HCT116 (cell line): ENCODE data around the gene PCSK9. TPM values are rescaled to one million over a fixed set of nuclear protein-coding genes. Genes with fewer than 3 reads are reported as not detected.

Experiments used
- ATAC-seq: fragments of 200-7000 bp; cut with Tn5 transposase; 2 replicates; pipeline ENCODE4 v1.9.1; 2020; ENCODE audit warnings: mild to moderate bottlenecking, moderate library complexity
- BruUV-seq: library from RNA; stranded (reverse); fragments of 400-500 nt; replicated peaks from 2 replicates; lab custom pipeline; 2021; lab: Mats Ljungman, UMichigan
- CTCF ChIA-PET: fragments of 300-600 bp; sonication (Branson Sonifier 250); formaldehyde crosslinking; loops from one replicate; lab custom pipeline; 2021; ENCODE audit warnings: antibody characterized with exemption; lab: Charles Lee
- POLR2A ChIA-PET: fragments of 300-600, 350-600 bp; sonication (Branson Sonifier 250); formaldehyde crosslinking; loops from one replicate; lab custom pipeline; 2021; ENCODE audit warnings: antibody characterized with exemption; lab: Charles Lee
- RAD21 ChIA-PET, 2 experiments: fragments of 300-600 bp; sonication (Branson Sonifier 250); formaldehyde crosslinking; loops; one replicate each; lab custom pipeline; 2023; ENCODE audit warnings: low total read pairs in 2 of 2; ENCODE audit not compliant: uncharacterized antibody in 2 of 2, unreplicated experiment in 2 of 2, low non-redundant PET in 1 of 2; lab: Charles Lee
- DNase-seq: peaks from one replicate; pipeline ENCODE4 v3.0.0-alpha.2; 2010; ENCODE audit warnings: low read depth, low spot score
- H2AFZ ChIP-seq: fragments of 200-600 bp; shearing (Covaris generic), sonication (generic); 2 replicates; pipeline ENCODE4 v1.6.1; 2017; ENCODE audit warnings: low read depth, mixed run types, mixed read lengths, antibody characterized with exemption, low read length; ENCODE audit not compliant: poor library complexity, severe bottlenecking
- H3K27ac ChIP-seq: 2 replicates; pipeline ENCODE4 v1.5.1; 2012; ENCODE audit warnings: low read depth, low read length
- H3K27me3 ChIP-seq: fragments of 200-600 bp; sonication (generic); 2 replicates; pipeline ENCODE4 v1.6.1; 2016; ENCODE audit warnings: mixed run types, low read length, mixed read lengths; ENCODE audit not compliant: insufficient read depth
- H3K36me3 ChIP-seq, 2 experiments: fragments of 200-500 bp in 1 of 2; fragments of 200-600 bp in 1 of 2; sonication (Bioruptor generic) in 1 of 2; sonication (generic) in 1 of 2; 2 replicates each; pipeline versions ENCODE4 v1.5.1 to v1.6.1; 2014 to 2016; ENCODE audit warnings: low read length in 2 of 2, inconsistent platforms in 1 of 2, mixed read lengths in 1 of 2, mixed run types in 1 of 2; ENCODE audit not compliant: insufficient read depth in 2 of 2, control insufficient read depth in 1 of 2
- H3K4me1 ChIP-seq, 2 experiments: fragments of 200-600 bp in 1 of 2; sonication (generic) in 1 of 2; 2 replicates each; pipeline versions ENCODE4 v1.5.1 to v1.6.1; 2012 to 2017; ENCODE audit warnings: low read length in 2 of 2, inconsistent platforms in 1 of 2, mild to moderate bottlenecking in 1 of 2, mixed read lengths in 1 of 2, mixed run types in 1 of 2, moderate library complexity in 1 of 2; ENCODE audit not compliant: insufficient read depth in 2 of 2, control insufficient read depth in 1 of 2
- H3K4me2 ChIP-seq: fragments of 200-600 bp; sonication (generic); 2 replicates; pipeline ENCODE4 v1.6.1; 2017; ENCODE audit warnings: mixed run types, low read length, mixed read lengths
- H3K4me3 ChIP-seq, 2 experiments: fragments of 200-600 bp in 1 of 2; sonication (generic) in 1 of 2; replicated peaks in 1 of 2; 2 replicates each; pipeline ENCODE4 v1.5.1; 2011 to 2016; ENCODE audit warnings: low read length in 2 of 2, control low read depth in 1 of 2, low read depth in 1 of 2, mild to moderate bottlenecking in 1 of 2, mixed read lengths in 1 of 2, mixed run types in 1 of 2
- H3K79me2 ChIP-seq: fragments of 200-600 bp; sonication (generic); 2 replicates; pipeline ENCODE4 v1.6.1; 2017; ENCODE audit warnings: mild to moderate bottlenecking, mixed run types, low read length, moderate library complexity, mixed read lengths; ENCODE audit not compliant: insufficient read depth
- H3K9ac ChIP-seq: fragments of 200-600 bp; sonication (generic); 2 replicates; pipeline ENCODE4 v1.6.1; 2016; ENCODE audit warnings: low read length, mixed read lengths
- H3K9me2 ChIP-seq: fragments of 200-600 bp; sonication (generic), shearing (Covaris generic); 2 replicates; pipeline ENCODE4 v1.6.1; 2017; ENCODE audit warnings: mixed run types, mild to moderate bottlenecking, moderate library complexity; ENCODE audit not compliant: insufficient read depth
- H3K9me3 ChIP-seq, 2 experiments: fragments of 200-500 bp in 1 of 2; fragments of 200-600 bp in 1 of 2; sonication (Bioruptor generic) in 1 of 2; sonication (generic) in 1 of 2; 2 replicates each; pipeline ENCODE4 v1.6.1; 2014 to 2017; ENCODE audit warnings: low read length in 2 of 2, mixed read lengths in 2 of 2, inconsistent platforms in 1 of 2, low read depth in 1 of 2, mild to moderate bottlenecking in 1 of 2, mixed run types in 1 of 2, moderate library complexity in 1 of 2; ENCODE audit not compliant: control insufficient read depth in 1 of 2, insufficient read depth in 1 of 2
- H4K20me1 ChIP-seq: fragments of 200-600 bp; sonication (generic), shearing (Covaris generic); 2 replicates; pipeline ENCODE4 v1.6.1; 2017; ENCODE audit warnings: mixed run types, mild to moderate bottlenecking, moderate library complexity; ENCODE audit not compliant: insufficient read depth
- CTCF ChIP-seq, 3 experiments: fragments of 200-600 bp in 1 of 3; sonication (generic) in 1 of 3; IDR thresholded peaks in 2 of 3; conservative IDR thresholded peaks in 1 of 3; 2 replicates each; pipeline ENCODE4 v1.5.1; 2012 to 2017; ENCODE audit warnings: low read depth in 2 of 3, low read length in 2 of 3, antibody characterized with exemption in 1 of 3, borderline replicate concordance in 1 of 3, control low read depth in 1 of 3, mild to moderate bottlenecking in 1 of 3, mixed read lengths in 1 of 3, mixed run types in 1 of 3, moderate library complexity in 1 of 3; ENCODE audit not compliant: insufficient read depth in 1 of 3
- RAD21 ChIP-seq: IDR thresholded peaks from 2 replicates; pipeline ENCODE4 v1.6.1; 2012; ENCODE audit warnings: low read depth, mild to moderate bottlenecking
- SP1 ChIP-seq: IDR thresholded peaks from 2 replicates; pipeline ENCODE4 v1.6.1; 2012; ENCODE audit warnings: low read depth
- ZBTB33 ChIP-seq: IDR thresholded peaks from 2 replicates; pipeline ENCODE4 v1.6.1; 2011; ENCODE audit warnings: mild to moderate bottlenecking, low read length, moderate library complexity; ENCODE audit not compliant: insufficient replicate concordance; ENCODE audit errors: extremely low read depth
- ZNF274 ChIP-seq: fragments of 200-500 bp; sonication (Bioruptor generic); IDR thresholded peaks from 2 replicates; pipeline ENCODE4 v1.6.1; 2014; ENCODE audit warnings: mild to moderate bottlenecking, low read depth, low read length, inconsistent platforms
- intact Hi-C: fragments of 100-400 bp; cut with micrococcal nuclease; formaldehyde crosslinking; loops from 2 replicates; pipeline ENCODE4 v1.10.0; 2022
- total RNA-seq: library from RNA; stranded (reverse); gene quantifications from one replicate; pipeline ENCODE4 v1.2.1, GENCODE V29; 2021; ENCODE audit not compliant: unreplicated experiment

Gene PCSK9
- total RNA-seq, 1 experiment from 2014 or later, result 39.6 TPM

GRCh38 chr1:55033265-55033614 is 6.1 kb upstream of the PCSK9 start:
- Histone ChIP-seq H3K27me3 (no peaks in the 10 kb centered on the region), H3K27ac (no peak overlapping the region), H3K9ac (no peak overlapping the region)
- no peak for DNase-seq
- TF ChIP-seq CTCF (IDR thresholded peaks at IDR 0.05 in 2 of 3, conservative IDR thresholded peaks at IDR 0.05 in 1 of 3; ENCODE audit: borderline replicate concordance in 1 of 3, insufficient read depth in 1 of 3, low read depth in 2 of 3, low read length in 2 of 3) (no peak), SP1 (no peak), ZBTB33 (no peak), ZNF274 (no peak), RAD21 (no peak)
- TF ChIP-seq, all 23 proteins: peak for 0
- Histone ChIP-seq H3K9me3 (no peaks in the 10 kb centered on the region), H3K4me2 (no peak overlapping the region), H3K4me1 (peaks cover 6 to 15% of the 10 kb centered on the region in 2 experiments; a peak in 3 of 4 replicates), H4K20me1 (no peaks in the 10 kb centered on the region), H2AFZ (no peak overlapping the region), H3K79me2 (no peaks in the 10 kb centered on the region), H3K4me3 (no peak overlapping the region), H3K9me2 (no peaks in the 10 kb centered on the region), H3K36me3 (no peaks in the 10 kb centered on the region)
- intact Hi-C loops, result no loop called here
- BruUV-seq, result no TSS peak
- ATAC-seq, result no peak
- RAD21 ChIA-PET, result no interaction called here
- POLR2A ChIA-PET, result no interaction called here
- CTCF ChIA-PET, result interaction anchor here (6.1 kb wide), 1 partner anchor 11 kb away, joined by 24 read pairs; no protein-coding TSS in a partner anchor
